Nephron (organoid): ENCODE results near the gene PLD3.

Experiments
- H3K27ac Mint-ChIP-seq, 3 experiments: 2 replicates each; pipeline ENCODE4 v1.8.0; 2020; ENCODE audit warnings: mixed read lengths in 3 of 3, mild to moderate bottlenecking in 2 of 3, moderate library complexity in 1 of 3
- H3K27me3 Mint-ChIP-seq: 2 replicates; pipeline ENCODE4 v1.8.0; 2021; ENCODE audit warnings: low read depth, mild to moderate bottlenecking, moderate library complexity, mixed read lengths
- H3K36me3 Mint-ChIP-seq: 2 replicates; pipeline ENCODE4 v1.8.0; 2020; ENCODE audit warnings: low read depth, mixed read lengths
- H3K4me1 Mint-ChIP-seq: 2 replicates; pipeline ENCODE4 v1.8.0; 2020; ENCODE audit warnings: mixed read lengths
- H3K4me3 Mint-ChIP-seq, 3 experiments: 2 replicates each; pipeline ENCODE4 v1.8.0; 2020; ENCODE audit warnings: mild to moderate bottlenecking in 3 of 3, mixed read lengths in 3 of 3, moderate library complexity in 2 of 3
- H3K9me3 Mint-ChIP-seq: 2 replicates; pipeline ENCODE4 v1.8.0; 2020; ENCODE audit warnings: mixed read lengths
- TF ChIP-seq, protein P1 (sequence below), 3 experiments: fragments of 200-600 bp; sonication (generic); IDR thresholded peaks; one replicate each; pipeline ENCODE4 v1.5.0; 2021; ENCODE audit warnings: antibody characterized with exemption in 3 of 3; ENCODE audit not compliant: unreplicated experiment in 3 of 3

Gene PLD3

DNA sequence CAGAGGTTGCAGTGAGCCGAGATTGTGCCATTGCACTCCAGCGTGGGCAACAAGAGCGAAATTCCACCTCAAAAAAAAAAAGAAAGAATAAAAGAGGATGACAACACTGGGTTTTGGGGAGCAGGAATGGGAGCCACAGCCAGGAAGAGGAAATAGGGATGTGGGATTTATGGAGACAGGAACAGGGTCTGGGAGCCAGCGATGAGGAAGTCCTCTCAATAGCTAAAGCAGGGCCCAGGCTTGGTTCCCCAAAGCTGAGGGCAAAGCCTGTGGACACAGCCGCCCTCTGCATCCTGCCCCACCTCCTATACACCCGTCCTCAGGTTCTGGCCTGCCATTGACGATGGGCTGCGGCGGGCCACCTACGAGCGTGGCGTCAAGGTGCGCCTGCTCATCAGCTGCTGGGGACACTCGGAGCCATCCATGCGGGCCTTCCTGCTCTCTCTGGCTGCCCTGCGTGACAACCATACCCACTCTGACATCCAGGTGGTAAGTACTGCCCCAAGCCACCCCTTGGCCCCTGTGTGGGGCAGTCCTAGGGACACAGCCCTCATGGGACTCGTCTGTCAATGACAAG, 27.9 kb downstream of the PLD3 start:
- Mint-ChIP-seq H3K4me1 (no peaks in the 10 kb centered on the region), H3K9me3 (no peaks in the 10 kb centered on the region), H3K27me3 (no peaks in the 10 kb centered on the region), H3K36me3 (peaks cover 43% of the 10 kb centered on the region), H3K27ac (no peak overlapping the region), H3K4me3 (no peak overlapping the region)
- TF ChIP-seq, protein P1, sequence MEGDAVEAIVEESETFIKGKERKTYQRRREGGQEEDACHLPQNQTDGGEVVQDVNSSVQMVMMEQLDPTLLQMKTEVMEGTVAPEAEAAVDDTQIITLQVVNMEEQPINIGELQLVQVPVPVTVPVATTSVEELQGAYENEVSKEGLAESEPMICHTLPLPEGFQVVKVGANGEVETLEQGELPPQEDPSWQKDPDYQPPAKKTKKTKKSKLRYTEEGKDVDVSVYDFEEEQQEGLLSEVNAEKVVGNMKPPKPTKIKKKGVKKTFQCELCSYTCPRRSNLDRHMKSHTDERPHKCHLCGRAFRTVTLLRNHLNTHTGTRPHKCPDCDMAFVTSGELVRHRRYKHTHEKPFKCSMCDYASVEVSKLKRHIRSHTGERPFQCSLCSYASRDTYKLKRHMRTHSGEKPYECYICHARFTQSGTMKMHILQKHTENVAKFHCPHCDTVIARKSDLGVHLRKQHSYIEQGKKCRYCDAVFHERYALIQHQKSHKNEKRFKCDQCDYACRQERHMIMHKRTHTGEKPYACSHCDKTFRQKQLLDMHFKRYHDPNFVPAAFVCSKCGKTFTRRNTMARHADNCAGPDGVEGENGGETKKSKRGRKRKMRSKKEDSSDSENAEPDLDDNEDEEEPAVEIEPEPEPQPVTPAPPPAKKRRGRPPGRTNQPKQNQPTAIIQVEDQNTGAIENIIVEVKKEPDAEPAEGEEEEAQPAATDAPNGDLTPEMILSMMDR (IDR thresholded peaks at IDR 0.05; ENCODE audit: unreplicated experiment in 3 of 3) = no peak

DNA sequence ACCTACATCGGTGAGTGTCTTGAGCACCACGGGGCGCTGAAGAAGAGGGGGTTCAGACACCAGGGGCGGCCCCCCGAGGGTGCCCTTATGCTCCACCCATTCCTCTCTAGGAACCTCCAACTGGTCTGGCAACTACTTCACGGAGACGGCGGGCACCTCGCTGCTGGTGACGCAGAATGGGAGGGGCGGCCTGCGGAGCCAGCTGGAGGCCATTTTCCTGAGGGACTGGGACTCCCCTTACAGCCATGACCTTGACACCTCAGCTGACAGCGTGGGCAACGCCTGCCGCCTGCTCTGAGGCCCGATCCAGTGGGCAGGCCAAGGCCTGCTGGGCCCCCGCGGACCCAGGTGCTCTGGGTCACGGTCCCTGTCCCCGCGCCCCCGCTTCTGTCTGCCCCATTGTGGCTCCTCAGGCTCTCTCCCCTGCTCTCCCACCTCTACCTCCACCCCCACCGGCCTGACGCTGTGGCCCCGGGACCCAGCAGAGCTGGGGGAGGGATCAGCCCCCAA, 29.4 kb downstream of the PLD3 start:
- no peaks in the 10 kb centered on the region for H3K4me1 Mint-ChIP-seq
- TF ChIP-seq, protein P1 (IDR thresholded peaks at IDR 0.05; ENCODE audit: unreplicated experiment in 3 of 3) = no peak
- H3K27me3 Mint-ChIP-seq = no peaks in the 10 kb centered on the region

DNA sequence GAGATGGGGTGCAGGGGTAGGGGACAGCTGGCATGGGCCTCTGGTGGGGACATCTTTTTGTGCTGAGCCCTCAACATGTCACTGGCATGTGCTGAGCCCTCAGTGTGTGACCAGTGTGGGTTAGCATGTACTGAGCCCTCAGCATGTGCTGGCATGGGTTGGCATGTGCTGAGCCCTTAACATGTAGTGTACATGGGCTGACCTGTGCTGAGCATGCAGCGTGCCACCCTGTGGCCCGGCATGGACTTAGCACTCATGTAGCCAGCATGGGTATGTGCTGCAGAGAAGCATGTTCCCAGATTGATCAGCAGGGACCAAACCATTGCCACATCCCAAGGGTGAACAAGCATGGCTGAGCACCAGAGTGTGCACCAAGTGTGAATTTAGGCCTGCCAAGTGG, 30.0 kb downstream of the PLD3 start:
- Mint-ChIP-seq H3K4me3 (no peak overlapping the region), H3K4me1 (no peaks in the 10 kb centered on the region), H3K36me3 (peaks cover 26% of the 10 kb centered on the region), H3K27ac (no peak overlapping the region), H3K9me3 (no peaks in the 10 kb centered on the region), H3K27me3 (no peaks in the 10 kb centered on the region)
- TF ChIP-seq, protein P1 (IDR thresholded peaks at IDR 0.05; ENCODE audit: unreplicated experiment in 3 of 3) = no peak

More for the DNA sequence above, 29.4 kb downstream of the PLD3 start:
- Mint-ChIP-seq H3K36me3 (peaks cover 29% of the 10 kb centered on the region), H3K4me3 (no peak overlapping the region), H3K27ac (no peak overlapping the region), H3K9me3 (no peaks in the 10 kb centered on the region)

DNA sequence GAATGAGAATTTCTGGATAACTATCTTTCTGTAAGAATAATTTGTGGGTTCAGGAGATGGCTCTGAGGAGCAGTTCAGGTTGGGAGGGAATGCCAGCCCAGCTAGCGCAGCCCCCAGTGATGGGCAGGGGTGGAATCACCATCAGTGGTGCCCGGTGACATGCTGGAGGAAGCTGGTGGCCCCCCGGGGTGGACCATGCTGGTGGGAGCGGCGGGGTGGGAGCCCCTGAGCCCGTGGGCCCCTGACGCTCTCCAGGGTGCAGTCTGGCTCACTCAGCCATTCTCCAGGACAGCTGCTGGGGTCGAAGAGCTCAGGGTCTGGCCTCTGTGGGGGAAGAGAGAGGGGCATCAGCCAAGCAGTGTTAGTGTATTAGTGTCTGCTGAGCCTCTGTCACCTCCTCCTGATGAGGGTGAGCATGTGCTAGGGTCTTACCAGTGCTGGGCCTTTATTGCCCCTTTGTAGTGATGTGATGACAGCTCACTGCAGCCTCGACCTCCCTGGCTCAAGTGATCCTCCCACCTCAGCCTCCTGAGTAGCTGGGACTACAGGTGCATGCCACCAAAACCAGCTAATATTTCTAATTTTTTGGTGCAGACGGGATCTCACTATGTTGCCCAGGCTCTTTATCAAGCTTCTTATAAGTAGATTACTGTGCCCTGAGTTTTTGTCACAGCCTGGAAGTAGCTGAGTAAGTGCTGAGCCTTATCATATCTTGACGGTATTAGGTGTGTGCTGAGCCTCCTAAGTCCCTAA, 31.1 kb downstream of the PLD3 start:
- H3K9me3 Mint-ChIP-seq = no peaks in the 10 kb centered on the region
- H3K27ac Mint-ChIP-seq = no peak overlapping the region
- H3K4me1 Mint-ChIP-seq = no peaks in the 10 kb centered on the region
- TF ChIP-seq, protein P1 (IDR thresholded peaks at IDR 0.05; ENCODE audit: unreplicated experiment in 3 of 3) = no peak
- H3K4me3 Mint-ChIP-seq = no peak overlapping the region
- H3K36me3 Mint-ChIP-seq = peaks cover 15% of the 10 kb centered on the region
- no peaks in the 10 kb centered on the region for H3K27me3 Mint-ChIP-seq

DNA sequence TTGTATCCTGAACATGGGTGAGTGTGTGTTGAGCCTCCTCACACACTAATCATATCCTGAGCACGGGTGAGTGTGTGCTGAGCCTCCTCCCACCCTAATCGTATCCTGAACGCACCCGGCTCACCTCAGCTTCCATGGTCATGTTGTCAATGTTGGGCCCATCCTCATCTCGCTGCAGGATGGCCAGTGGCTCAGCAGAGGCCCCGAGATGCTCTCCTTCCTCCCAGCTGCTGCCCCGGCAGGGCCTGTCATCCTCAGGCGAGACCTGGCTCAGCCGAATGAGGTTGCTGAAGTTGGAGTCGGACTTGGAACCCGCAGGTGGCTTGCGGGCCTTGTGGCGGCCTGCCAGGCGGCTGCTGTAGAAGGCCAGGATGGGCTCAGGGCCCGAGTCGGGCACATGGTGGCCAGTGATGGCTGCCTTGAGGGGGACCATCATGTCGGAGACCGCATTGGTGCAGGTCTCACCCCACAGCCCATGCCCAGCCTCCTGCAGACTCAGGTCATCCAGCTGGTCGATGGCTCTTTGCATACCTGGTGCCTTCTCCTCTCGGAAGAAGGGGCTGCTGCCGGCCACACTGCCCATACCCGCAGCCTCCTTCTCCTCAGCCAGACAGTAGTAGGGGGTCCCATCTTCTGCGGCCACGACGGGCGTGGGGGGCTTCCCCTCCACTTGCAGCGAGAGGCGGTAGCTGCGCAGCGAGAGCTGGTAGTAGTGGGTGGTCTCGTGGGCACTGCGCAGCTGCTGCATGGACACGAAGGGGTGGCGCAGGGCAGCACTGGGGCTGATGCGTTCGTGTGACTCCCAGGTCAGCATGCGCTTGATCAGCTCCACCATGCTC, 31.9 kb downstream of the PLD3 start:
- Mint-ChIP-seq H3K36me3 (peaks cover 9% of the 10 kb centered on the region), H3K4me3 (no peak overlapping the region), H3K27me3 (no peaks in the 10 kb centered on the region), H3K27ac (no peak overlapping the region), H3K9me3 (no peaks in the 10 kb centered on the region), H3K4me1 (no peaks in the 10 kb centered on the region)
- TF ChIP-seq, protein P1 (IDR thresholded peaks at IDR 0.05; ENCODE audit: unreplicated experiment in 3 of 3) = no peak
